GM12892 (cell line): ENCODE data around the gene CBFB.
A peak's percentile ranks its signal among the peaks of the same experiment; 100 is the strongest.

Experiments used
- DNase-seq: peaks from one replicate; pipeline ENCODE4 v3.0.0; 2011; ENCODE audit not compliant: insufficient read length
- FAIRE-seq: peaks from 2 replicates; lab custom pipeline; 2011; peaks lifted over from hg19 to GRCh38; lab: Jason Lieb, UNC
- POLR2A ChIP-seq: IDR thresholded peaks from 2 replicates; pipeline ENCODE4 v1.6.1; 2011; ENCODE audit warnings: low read depth, low read length, control low read depth
- POLR2AphosphoS5 ChIP-seq: IDR thresholded peaks from 2 replicates; pipeline ENCODE4 v1.6.1; 2011; ENCODE audit warnings: low read depth, low read length, control low read depth
- TAF1 ChIP-seq: IDR thresholded peaks from 2 replicates; pipeline ENCODE4 v1.6.1; 2011; ENCODE audit warnings: low read depth, mild to moderate bottlenecking, control low read depth, low read length, borderline replicate concordance

Gene CBFB

DNA sequence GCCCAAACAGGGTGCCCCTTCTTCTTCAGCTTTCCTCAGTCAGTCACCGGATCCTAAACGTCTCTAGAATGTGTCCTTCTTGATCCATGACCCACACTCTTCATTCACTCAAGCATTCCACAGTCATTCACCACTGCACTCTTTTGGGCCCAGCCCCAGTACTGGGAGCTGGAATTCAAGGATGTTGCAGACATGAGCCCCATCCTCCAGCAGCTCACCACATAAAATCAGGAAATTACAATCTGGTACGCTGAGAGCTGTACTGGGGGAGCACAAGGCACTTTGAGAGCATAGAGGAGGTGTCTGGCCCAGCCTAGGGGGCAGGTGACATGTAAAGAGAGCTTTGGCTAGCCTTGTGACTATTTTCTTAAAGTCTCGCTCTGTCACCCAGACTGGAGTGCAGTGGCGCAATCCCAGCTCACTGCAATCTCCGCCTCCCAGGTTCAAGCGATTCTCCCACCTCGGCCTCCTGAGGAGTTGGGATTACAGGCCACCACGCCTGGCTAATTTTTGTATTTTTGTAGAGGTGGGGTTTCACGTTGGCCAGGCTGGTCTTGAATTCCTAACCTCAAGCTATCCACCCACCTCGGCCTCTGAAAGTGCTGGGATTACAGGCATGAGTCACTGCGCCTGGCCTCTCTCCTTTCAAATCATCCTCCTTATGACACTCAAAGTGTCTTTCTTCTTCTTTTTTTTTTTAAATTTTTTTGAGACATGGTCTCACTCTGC, 21.9 kb upstream of the CBFB start:
- TF ChIP-seq POLR2A (no peak), TAF1 (no peak), POLR2AphosphoS5 (no peak)
- no peak for FAIRE-seq
- no peak for DNase-seq

DNA sequence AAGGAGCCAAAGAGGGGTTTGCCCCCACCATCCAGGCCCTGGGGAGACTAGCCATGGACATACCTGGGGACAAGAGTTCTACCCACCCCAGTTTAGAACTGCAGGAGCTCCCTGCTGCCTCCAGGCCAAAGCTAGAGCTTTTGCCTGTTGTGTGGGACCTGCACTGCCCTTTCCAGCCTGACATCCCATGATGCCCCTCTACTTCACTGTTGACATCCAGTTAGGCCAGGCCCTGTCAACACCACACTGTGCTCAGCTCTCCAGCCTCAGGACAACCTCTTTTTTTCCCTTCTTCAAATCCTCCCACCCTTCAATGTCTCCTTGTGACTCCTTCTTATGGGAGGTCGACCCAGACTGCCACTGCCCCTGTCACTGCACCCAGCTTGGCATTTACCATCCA, 19.8 kb upstream of the CBFB start:
- no peak for FAIRE-seq
- no peak for TF ChIP-seq POLR2AphosphoS5
- no peak for TF ChIP-seq TAF1
- TF ChIP-seq POLR2A: no peak
- no peak for DNase-seq

DNA sequence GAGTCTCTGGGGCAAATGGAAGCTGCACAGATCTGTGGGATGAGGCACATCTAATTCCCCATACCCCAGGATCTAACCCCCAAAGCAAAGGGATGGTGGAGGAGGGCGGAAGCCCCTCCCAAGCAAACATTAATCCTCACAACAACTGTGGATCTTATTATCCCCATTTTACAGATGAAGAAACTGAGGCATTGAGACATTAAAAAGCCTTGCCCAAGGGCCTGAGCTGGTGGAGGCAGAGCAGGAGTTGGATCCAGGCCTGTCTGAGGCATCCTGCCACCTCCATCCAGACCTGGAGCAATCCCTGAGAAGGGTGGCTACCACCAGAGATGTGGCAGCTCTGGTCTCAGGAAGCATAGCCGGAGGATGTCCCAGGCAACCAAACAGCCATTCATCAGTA, 17.7 kb upstream of the CBFB start:
- DNase-seq: no peak
- FAIRE-seq: no peak
- TF ChIP-seq TAF1: no peak
- TF ChIP-seq POLR2A: no peak
- TF ChIP-seq POLR2AphosphoS5: no peak

DNA sequence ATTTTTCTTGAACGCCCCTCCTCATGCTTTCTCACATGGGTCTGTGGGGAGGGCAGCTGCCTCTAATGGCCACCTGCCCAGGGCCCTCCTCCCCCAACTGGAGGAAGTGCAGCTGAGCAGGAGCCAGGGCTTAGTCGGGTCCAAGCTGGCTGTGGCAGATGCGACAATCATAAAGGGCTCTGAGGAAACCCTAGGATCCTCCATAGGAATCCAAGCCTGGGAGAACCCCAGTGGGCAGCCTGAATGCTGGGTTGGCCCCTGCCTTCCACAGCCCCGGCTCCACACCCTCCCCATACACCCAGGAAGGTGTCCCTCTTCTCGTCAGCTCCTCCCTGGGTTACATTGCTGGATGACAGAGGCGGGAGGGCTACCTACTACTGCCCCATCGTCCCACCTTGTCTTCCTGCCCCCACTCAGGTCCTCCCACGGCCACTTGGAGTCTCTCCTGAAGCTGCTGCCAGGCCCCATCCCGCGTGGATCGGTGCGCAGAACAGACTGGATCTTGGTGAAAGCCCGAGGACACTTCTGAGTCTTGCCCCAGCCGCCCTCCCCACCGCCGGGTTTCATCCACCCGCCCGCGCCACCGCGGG, 15.6 kb upstream of the CBFB start:
- FAIRE-seq: peak; percentile 66
- TF ChIP-seq POLR2A (no peak), POLR2AphosphoS5 (no peak), TAF1 (no peak)
- DNase-seq: no peak

DNA sequence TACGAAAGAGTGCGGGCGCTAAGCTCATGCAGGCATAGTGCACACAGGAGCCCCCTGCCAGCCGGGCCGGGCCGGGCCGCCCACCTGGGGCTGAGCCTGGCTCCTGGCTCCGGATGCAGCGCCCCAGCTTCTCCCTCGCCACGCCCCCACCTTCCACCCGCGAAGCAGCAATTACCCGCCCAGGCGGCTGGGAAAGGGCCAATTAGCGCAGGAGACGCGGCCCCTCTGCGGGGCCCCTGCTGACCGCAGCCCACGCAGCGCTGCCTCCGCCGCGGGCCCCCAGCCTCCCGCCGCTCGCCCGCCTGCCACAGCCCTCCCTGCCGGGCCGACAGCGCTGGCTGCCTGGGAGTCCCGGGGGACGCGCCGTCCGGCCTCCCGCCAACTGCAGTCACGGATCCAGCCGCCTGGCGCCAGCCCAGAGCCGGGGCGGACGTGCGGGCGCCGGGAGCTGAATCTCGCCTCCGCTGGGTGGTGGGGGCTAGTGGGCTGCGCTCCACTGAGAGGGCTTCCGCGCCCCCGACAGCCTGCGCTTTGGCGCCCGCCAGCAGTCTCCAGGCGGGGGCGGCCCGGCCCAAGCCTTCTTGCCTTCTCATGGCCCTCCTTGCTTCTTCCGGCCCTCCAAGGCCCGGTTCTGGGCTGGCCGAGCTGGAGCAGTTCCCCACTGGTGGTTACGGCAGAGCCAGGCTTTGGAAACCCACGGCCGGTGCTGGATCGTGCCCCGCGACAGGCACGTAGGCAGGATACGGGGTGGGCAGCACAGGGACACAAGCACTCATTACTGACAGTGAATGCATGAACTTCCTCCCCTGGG, 14.9 kb upstream of the CBFB start:
- no peak for TF ChIP-seq POLR2A
- TF ChIP-seq POLR2AphosphoS5: no peak
- no peak for TF ChIP-seq TAF1
- DNase-seq (peak; percentile 58), FAIRE-seq (peak; percentile 63)

DNA sequence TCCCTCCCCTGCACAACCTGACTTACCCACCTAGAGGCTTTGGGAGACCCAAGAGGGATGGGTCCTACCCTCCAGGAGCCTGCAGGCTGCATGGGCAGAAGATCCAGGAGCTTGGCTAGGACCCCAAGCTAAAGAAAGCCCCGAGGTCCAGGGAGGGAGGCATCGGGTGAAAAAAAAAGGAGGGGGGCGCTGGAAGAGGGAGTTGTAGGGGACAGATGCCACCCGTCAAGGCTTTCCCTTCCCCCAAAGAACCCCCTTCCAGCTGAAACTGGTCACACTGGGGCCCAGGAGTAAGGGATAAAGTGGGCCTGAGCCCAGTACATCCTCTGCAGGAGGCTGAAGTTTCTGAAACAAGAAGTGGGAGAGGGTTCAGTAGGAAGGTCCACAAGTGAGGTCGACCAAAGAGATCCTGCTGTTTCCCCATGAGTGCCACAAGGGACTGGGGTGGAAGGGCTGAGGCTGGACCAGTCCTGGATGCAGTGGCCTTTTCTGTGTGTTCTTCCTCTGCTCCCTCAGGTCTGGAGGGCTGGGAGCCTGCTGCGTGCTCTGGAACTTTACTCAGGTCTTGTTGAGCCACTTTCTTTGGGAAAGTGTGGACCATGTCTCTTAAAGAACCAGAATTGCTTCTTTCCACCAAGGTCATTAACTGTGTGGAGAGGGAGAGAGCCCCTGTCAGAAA, 14.2 kb upstream of the CBFB start:
- DNase-seq (no peak), FAIRE-seq (no peak)
- TF ChIP-seq POLR2AphosphoS5: no peak
- no peak for TF ChIP-seq POLR2A
- TF ChIP-seq TAF1: no peak

DNA sequence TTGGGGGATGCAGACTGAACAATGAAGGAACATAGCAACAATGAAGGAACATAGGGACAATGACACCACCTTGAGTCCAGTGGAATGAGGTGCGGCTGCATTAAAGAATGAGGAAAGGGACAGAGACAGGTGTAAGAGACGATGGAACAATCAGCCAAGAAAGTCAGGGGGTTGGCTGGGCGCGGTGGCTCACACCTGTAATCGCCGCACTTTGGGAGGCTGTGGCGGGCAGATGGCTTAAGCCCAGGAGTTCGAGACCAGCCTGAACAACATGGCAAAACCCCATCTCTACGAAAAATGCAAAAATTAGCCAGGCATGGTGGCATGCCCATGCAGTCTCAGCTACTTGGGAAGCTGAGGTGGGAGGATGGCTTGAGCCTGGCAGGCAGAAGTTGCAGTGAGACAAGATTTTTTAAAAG, 13.6 kb upstream of the CBFB start:
- FAIRE-seq: no peak
- DNase-seq: no peak
- TF ChIP-seq POLR2A (no peak), POLR2AphosphoS5 (no peak), TAF1 (no peak)

DNA sequence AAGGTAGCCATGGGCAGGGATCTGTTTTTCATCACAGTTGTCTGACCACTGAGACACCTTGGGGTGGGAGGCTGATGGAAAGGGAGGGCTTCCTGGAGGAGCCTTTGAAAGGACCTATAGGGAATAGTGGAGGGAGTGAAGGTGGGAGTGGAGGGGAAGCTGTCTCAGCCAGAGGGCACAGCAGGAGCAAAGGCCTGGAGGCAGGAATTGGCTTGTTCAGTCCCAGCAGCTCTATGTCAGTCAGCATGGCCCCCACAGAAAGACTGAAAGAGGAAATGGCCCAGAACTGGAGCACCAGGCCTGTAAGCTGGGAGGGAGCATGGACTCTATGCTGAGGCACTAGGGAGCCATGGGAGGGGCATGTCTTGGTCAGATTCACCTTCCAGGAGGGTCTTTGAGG, 12.8 kb upstream of the CBFB start:
- no peak for TF ChIP-seq POLR2A
- no peak for TF ChIP-seq TAF1
- TF ChIP-seq POLR2AphosphoS5: no peak
- no peak for FAIRE-seq
- DNase-seq: no peak

DNA sequence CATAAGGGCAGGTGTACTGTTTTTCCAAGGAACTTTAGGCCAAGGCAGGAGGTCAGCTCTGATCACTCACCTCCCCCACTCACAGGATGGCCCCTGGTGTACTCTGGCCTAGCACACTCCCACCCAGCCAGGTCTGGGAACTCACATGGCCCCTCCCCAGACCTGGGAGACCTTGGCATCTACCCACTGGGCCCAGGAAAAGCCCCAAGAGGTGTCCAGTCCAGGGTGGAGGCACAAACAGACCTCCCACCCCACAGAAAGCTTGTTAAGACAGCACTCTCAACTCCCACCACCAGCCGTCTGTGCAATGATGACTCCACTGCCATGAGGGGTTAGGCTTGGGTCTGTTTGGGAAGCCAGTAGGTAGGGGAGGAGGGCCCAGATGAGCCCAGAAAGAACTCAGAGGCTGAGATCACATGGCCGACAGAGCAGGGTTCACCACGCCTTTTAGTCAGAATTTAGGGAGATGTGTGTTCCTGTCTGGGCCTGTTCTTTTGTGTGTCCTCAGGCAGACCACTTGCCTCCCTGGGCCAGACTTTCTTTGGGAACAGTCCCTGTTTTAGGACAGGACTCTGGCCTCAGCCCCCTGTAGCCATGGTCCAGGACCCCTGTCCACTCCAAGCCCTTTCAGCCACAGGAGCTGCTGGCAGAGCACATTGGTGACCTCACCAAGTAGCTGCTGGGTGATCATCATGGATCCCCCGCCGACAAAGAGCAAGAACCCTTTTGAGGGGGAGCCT, 12.1 kb upstream of the CBFB start:
- TF ChIP-seq POLR2AphosphoS5 (no peak), TAF1 (no peak), POLR2A (no peak)
- DNase-seq (no peak), FAIRE-seq (no peak)

DNA sequence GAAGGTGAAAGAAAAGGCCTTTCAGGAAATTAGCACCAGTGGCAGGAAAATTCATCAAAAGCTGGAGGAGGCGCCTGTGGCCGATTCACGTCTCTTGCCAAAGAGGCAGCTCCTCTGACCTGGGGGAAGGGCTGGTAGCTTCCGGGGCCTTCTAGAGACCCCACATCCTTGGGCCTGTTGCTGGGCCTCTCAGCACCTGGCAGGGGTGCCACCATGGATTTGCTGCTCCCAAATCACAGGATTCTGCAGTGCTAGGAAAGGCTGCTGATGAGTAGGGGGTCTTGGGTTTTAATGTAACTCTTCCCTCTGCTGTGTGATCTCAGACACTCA, 11.6 kb upstream of the CBFB start:
- FAIRE-seq: no peak
- TF ChIP-seq TAF1 (no peak), POLR2A (no peak), POLR2AphosphoS5 (no peak)
- no peak for DNase-seq
